Right lobe of liver (tissue), 6 donors: Measurements from ENCODE around the gene CROCC2. TPM values are rescaled to one million over a fixed set of nuclear protein-coding genes. Genes with fewer than 3 reads are reported as not detected.

Source experiments
- ATAC-seq, 4 donors: fragments of 200-7000 bp; cut with Tn5 transposase; one replicate each; pipeline ENCODE4 v1.9.1; 2020; ENCODE audit warnings: mild to moderate bottlenecking in 4 of 4, moderate library complexity in 4 of 4
- DNase-seq, 3 donors: peaks; one replicate each; pipeline ENCODE4 v3.0.0-alpha.2; 2020
- H3K27ac ChIP-seq, 3 donors: fragments of 200-600 bp; one replicate each; pipeline ENCODE4 v1.8.0; 2022
- H3K27me3 ChIP-seq, 2 donors: fragments of 200-600 bp; one replicate each; pipeline ENCODE4 v1.8.0; 2022
- H3K36me3 ChIP-seq, 4 donors: fragments of 200-600 bp; sonication (generic) in 1 of 4; one replicate each; pipeline versions ENCODE4 v1.5.1 to v1.8.0; 2017 to 2022; ENCODE audit warnings: control low read depth in 1 of 4
- H3K4me1 ChIP-seq, 4 donors: fragments of 200-600 bp; sonication (generic) in 1 of 4; one replicate each; pipeline versions ENCODE4 v1.5.1 to v1.8.0; 2017 to 2022; ENCODE audit warnings: control low read depth in 1 of 4
- H3K4me3 ChIP-seq, 3 donors: fragments of 200-600 bp; one replicate each; pipeline ENCODE4 v1.8.0; 2022
- H3K9me3 ChIP-seq, 4 donors: fragments of 200-600 bp; sonication (generic) in 1 of 4; one replicate each; pipeline versions ENCODE4 v1.5.1 to v1.8.0; 2017 to 2022; ENCODE audit warnings: control low read depth in 1 of 4
- POLR2A ChIP-seq: fragments of 450-650 bp; IDR thresholded peaks from one replicate; pipeline ENCODE4 v1.6.1; 2017; ENCODE audit warnings: antibody characterized with exemption, mild to moderate bottlenecking
- WGBS: methylation state at CpG from one replicate; pipeline ENCODE4 v1.1.6; 2018; ENCODE audit warnings: low coverage, low lambda C conversion rate; ENCODE audit not compliant: insufficient coverage; ENCODE audit errors: missing lambda C conversion rate; 5-methylcytosine and 5-hydroxymethylcytosine counted together
- intact Hi-C, 2 donors: fragments of 100-400 bp; cut with DNase I; formaldehyde crosslinking; loops; one replicate each; pipeline versions ENCODE4 v1.11.2 to v1.14.1; 2022
- total RNA-seq, 6 experiments: library from RNA; depleted of rRNA in 2 of 6; stranded (reverse); fragments of >200 nt in 2 of 6; fragmentation: NEBNext Ultra II Directional in 3 of 6; extraction: Animal tissue kit (Norgen Biotek cat#: 25700) in 3 of 6; gene quantifications; one replicate each; pipeline versions ENCODE4 v1.1.0 to v1.2.4, GENCODE V29; 2016 to 2023
- TF ChIP-seq, protein P1 (sequence below), 4 donors: fragments of 200-600 bp in 3 of 4; fragments of 450-650 bp in 1 of 4; IDR thresholded peaks; one replicate each; pipeline versions ENCODE4 v1.5.1 to v1.8.0; 2016 to 2022; ENCODE audit warnings: antibody characterized with exemption in 4 of 4, mild to moderate bottlenecking in 2 of 4
- donor health status: DM: no; HTN: yes; CAD: no.
- donor health status: DM: no; HTN: no; CAD: no.
- donor health status: DM: no; HTN: no; CAD: no.
- donor health status: DM: no; HTN: yes; CAD: no.
- donor health status: DM: no; HTN: yes; CAD: no.

The CROCC2 gene
- total RNA-seq, 6 experiments from 2014 or later, result 0.06 to 0.15 (median 0.12) TPM; not detected in 1

DNA sequence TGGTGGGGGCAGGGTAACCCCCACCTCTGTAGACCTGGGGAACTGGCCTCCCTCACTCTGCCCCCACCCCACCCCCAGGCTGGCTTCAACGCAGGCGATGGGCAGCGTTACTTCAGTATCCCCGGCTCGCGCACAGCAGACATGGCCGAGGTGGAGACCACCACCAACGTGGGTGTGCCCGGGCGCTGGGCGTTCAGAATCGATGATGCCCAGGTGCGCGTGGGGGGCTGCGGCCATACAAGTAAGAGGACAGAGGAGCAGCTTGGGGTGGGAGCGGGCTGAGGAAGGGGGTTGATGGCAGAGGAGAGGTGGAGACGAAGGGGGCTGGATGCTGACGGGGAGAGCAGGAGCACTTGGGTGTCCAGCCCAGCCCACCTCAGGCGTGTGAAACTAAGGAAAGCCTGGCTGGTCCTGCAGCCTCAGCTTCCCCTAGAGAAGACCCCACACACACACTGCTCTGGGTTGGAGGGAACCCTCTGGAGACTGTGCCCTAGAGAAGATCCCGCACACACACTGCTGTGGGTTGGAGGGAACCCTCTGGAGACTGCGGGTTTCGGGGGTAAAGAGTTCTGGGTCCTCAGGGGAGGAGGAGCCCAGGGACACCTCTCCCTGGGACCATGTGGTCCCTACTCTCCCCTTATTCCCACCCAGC lies 128.5 kb downstream of the CROCC2 start:
- no peak for ATAC-seq
- H3K27me3 ChIP-seq, result no peaks in the 10 kb centered on the region
- H3K9me3 ChIP-seq, result no peaks in the 10 kb centered on the region
- no peak for TF ChIP-seq POLR2A
- TF ChIP-seq, protein P1, sequence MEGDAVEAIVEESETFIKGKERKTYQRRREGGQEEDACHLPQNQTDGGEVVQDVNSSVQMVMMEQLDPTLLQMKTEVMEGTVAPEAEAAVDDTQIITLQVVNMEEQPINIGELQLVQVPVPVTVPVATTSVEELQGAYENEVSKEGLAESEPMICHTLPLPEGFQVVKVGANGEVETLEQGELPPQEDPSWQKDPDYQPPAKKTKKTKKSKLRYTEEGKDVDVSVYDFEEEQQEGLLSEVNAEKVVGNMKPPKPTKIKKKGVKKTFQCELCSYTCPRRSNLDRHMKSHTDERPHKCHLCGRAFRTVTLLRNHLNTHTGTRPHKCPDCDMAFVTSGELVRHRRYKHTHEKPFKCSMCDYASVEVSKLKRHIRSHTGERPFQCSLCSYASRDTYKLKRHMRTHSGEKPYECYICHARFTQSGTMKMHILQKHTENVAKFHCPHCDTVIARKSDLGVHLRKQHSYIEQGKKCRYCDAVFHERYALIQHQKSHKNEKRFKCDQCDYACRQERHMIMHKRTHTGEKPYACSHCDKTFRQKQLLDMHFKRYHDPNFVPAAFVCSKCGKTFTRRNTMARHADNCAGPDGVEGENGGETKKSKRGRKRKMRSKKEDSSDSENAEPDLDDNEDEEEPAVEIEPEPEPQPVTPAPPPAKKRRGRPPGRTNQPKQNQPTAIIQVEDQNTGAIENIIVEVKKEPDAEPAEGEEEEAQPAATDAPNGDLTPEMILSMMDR (IDR thresholded peaks at IDR 0.05), result no peak
- 96% methylated on average over 9 of the region's 22 CpGs for WGBS
- no peak for DNase-seq
- peaks cover 0 to 10% (median 4%) of the 10 kb centered on the region in 4 donors for H3K36me3 ChIP-seq
- H3K4me3 ChIP-seq, result no peak overlapping the region
- H3K4me1 ChIP-seq, result no peaks in the 10 kb centered on the region
- no peak overlapping the region for H3K27ac ChIP-seq
- intact Hi-C loops, result no loop called here

DNA sequence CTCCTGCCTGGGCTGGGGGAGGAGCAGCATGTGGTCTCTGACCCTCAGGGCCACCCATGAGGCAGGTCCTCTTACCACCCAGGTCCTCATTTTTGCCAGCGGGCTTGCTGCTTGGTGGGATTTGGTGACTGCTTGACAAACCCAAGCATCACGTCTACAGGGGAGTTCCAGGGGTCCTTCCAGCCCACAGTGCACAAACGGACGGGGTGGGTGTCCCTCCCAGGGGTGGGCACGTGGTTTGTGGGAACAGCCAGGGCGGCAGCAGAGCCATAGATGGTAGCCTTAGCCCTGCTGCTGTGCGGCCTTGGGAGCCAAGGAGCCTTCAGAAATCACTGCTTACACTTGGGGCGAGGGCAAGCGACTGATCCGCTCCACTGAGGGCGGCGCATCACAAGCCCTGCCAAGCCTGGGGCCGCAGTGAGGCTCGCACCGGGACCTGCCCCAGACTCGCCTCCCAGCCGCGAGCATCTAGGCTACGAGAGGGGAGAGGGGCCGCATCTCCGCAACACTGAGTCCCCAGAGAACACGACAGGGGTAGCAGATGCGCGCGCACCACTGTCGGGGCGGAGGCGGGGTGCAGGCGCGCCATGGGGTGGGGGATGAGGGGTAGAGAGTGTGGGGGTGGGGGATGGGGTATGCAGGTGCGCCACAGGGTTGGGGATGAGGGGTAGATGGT lies 129.1 kb downstream of the CROCC2 start:
- H3K4me1 ChIP-seq, result no peaks in the 10 kb centered on the region
- intact Hi-C loops, result no loop called here
- H3K27ac ChIP-seq, result no peak overlapping the region
- DNase-seq (peak in 1 of 3 donors; percentile 54), ATAC-seq (no peak)
- H3K9me3 ChIP-seq, result no peaks in the 10 kb centered on the region
- 84% methylated on average over 12 of the region's 31 CpGs for WGBS
- peaks cover 0 to 15% (median 5%) of the 10 kb centered on the region in 4 donors for H3K36me3 ChIP-seq
- no peak for TF ChIP-seq POLR2A
- TF ChIP-seq, protein P1 (IDR thresholded peaks at IDR 0.05), result no peak
- H3K27me3 ChIP-seq, result no peaks in the 10 kb centered on the region
- no peak overlapping the region for H3K4me3 ChIP-seq

DNA sequence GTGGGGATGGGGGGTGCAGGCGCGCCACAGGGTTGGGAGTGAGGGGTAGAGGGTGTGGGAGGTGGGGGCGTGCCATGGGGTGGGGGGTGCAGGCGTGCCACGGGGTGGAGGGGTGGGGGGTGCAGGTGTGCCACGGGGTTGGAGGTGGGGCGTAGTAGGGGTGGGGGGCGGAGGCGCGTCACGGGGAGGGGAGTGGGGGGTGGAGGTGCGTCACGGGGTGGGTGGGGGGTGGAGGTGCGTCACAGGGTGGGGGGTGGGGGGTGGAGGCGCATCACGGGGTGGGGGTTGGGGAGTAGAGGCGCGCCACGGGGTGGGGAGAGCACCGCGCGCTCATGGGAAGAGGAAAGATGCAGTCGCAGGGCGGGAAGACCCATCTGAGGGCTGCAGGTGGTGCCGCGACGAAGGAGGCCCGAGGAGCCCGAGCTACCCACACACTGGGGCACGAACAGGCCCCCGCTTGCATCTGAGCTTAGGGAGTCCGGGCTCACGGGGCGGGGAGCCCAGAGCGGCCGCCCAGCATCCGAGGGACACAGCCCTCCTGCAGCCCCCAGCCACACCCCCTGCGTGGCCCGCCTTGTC lies 129.8 kb downstream of the CROCC2 start:
- H3K4me3 ChIP-seq, result peak overlapping the region in 1 of 3 donors; percentile 7
- H3K27ac ChIP-seq, result no peak overlapping the region
- TF ChIP-seq POLR2A, result no peak
- TF ChIP-seq, protein P1 (IDR thresholded peaks at IDR 0.05), result no peak
- intact Hi-C loops, result no loop called here
- H3K9me3 ChIP-seq, result no peaks in the 10 kb centered on the region
- H3K27me3 ChIP-seq, result no peaks in the 10 kb centered on the region
- DNase-seq (no peak), ATAC-seq (peak in 1 of 4 donors; percentile 6)
- H3K36me3 ChIP-seq, result peaks cover 0 to 22% (median 5%) of the 10 kb centered on the region in 4 donors
- no peaks in the 10 kb centered on the region for H3K4me1 ChIP-seq
- WGBS, result 41% methylated on average over 19 of the region's 39 CpGs

DNA sequence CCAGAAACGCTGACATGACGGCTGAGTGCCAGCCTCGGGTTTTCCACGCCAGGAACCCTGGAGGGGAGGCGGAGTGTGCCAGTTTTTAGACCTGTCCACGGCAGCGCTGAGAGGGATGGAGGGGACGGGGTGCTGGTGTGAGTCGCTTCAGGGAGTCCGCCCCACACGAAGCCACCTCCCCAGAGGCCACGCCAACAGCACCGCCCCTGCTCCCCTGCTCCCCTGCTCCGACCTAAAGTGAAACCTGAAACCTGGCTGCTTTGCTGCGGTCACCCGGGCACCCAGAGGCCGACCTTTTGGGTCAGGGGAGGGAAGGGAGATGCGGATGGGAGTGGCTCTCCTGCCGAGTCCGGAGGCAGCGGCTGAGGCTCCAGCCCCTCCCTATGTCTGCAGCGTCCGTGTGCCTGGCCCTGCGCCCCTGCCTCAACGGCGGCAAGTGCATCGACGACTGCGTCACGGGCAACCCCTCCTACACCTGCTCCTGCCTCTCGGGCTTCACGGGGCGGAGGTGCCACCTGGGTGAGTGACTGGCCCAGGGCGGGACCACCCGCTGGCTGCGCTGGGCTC lies 130.3 kb downstream of the CROCC2 start:
- peak in 3 of 4 donors; percentile 18 to 58 (median 29) for ATAC-seq
- TF ChIP-seq, protein P1 (IDR thresholded peaks at IDR 0.05), result no peak
- no peak for TF ChIP-seq POLR2A

More for the DNA sequence above, 130.3 kb downstream of the CROCC2 start:
- intact Hi-C loops, result no loop called here
- WGBS, result no CpG with 5 or more reads among the region's 36 CpGs
- Histone ChIP-seq H3K4me1 (no peaks in the 10 kb centered on the region), H3K4me3 (peak overlapping the region in 1 of 3 donors; percentile 7), H3K36me3 (peaks cover 0 to 22% (median 2%) of the 10 kb centered on the region in 4 donors), H3K27me3 (no peaks in the 10 kb centered on the region), H3K9me3 (no peaks in the 10 kb centered on the region), H3K27ac (no peak overlapping the region)
- DNase-seq, result peak in 1 of 3 donors; percentile 62
